Measurements from ENCODE around the gene ZNF813. TPM values are rescaled to one million over a fixed set of nuclear protein-coding genes. Genes with fewer than 3 reads are reported as not detected.
"Not testable (repeated sequence)": the region's sequence is repeated elsewhere in the genome, so short reads cannot be mapped to it uniquely, and the experiment has no call there.

The ZNF813 gene
- total RNA-seq, result 2.9 and 3.9 TPM in 2 replicates

DNA sequence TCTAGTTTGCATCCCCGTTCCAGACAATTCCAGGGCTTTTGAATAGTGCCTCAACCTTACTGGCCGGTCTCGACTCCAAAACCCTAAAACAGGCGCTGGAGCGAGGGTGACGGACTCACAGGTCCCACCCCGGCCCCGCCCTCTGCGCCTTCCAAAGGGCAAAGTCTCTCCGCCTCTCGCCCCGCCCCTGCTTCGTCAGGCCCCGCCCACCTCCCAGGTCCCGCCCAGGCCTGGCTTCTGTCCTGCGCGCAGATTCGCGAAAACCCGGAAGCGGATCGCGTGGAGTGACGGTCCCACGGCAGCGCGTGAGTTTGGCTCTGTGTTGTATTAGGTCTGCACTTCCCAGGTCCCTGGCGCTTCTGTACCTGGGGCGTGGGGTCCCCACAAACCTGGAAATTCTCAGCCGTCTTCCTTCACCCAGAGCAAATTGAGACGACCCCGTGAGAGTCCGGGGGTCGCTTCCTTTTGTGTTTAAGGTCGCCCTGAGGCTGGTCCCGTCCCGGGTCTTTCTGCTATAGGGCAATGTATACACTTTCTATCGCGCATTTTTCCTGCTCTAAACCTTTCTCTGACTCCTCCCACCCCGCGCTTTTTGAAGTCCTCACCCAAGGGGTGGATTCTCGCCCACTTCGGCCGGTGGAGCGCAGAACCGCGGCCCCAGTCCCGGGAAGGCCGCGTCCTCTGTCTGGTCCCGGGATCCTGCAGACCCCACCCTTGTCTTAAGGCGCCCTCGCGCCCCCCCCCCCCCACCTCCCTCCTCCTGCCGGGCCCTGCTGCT is at the start of gene ZNF813:
ZNF813 (plus strand) TSS at position 249 of the 778 bp plus-strand sequence. CDS start 16,090 bp downstream, outside the sequence.
- TF ChIP-seq, protein P1, sequence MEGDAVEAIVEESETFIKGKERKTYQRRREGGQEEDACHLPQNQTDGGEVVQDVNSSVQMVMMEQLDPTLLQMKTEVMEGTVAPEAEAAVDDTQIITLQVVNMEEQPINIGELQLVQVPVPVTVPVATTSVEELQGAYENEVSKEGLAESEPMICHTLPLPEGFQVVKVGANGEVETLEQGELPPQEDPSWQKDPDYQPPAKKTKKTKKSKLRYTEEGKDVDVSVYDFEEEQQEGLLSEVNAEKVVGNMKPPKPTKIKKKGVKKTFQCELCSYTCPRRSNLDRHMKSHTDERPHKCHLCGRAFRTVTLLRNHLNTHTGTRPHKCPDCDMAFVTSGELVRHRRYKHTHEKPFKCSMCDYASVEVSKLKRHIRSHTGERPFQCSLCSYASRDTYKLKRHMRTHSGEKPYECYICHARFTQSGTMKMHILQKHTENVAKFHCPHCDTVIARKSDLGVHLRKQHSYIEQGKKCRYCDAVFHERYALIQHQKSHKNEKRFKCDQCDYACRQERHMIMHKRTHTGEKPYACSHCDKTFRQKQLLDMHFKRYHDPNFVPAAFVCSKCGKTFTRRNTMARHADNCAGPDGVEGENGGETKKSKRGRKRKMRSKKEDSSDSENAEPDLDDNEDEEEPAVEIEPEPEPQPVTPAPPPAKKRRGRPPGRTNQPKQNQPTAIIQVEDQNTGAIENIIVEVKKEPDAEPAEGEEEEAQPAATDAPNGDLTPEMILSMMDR (IDR thresholded peaks at IDR 0.05; ENCODE audit: insufficient read depth, low read length, poor library complexity, severe bottlenecking), result no peak
- Histone ChIP-seq H3K36me3 (ENCODE audit: control insufficient read depth, insufficient read depth, low read length) (no peaks in the 10 kb centered on the region), H3K4me3 (ENCODE audit: low read depth, low read length) (peak within 1 kb of the TSS; percentile 90), H3K27me3 (ENCODE audit: control insufficient read depth, insufficient read depth, low read length) (no peaks in the 10 kb centered on the region)
- DNase-seq (ENCODE audit: low read depth), result peak; percentile 14

DNA sequence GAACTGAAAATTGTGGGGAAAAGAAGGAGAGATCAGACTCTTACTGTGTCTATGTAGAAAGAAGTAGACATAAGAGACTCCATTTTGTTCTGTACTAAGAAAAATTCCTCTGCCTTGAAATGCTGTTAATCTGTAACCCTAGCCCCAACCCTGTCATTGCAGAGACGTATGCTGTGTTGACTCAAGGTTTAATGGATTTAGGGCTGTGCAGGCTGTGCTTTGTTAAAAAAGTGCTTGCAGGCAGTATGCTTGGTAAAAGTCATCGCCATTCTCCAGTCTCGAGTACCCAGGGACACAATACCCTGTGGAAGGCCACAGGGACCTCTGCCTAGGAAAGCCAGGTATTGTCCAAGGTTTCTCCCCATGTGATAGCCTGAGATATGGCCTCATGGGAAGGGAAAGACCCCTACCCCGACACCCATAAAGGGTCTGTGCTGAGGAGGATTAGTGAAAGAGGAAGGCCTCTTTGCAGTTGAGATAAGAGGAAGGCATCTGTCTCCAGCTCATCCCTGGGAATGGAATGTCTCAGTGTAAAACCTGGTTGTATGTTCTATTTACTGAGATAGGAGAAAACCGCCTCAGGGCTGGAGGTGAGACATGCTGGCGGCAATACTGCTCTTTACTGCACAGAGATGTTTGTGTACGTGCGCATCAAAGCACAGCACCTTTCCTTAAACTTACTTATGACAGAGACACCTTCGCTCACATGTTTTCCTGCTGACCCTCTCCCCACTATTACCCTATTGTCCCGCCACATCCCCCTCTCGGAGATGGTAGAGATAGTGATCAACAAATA is 46.8 kb upstream of the ZNF813 start:
- H3K4me3 ChIP-seq (ENCODE audit: low read depth, low read length); H3K36me3 ChIP-seq (ENCODE audit: control insufficient read depth, insufficient read depth, low read length); H3K27me3 ChIP-seq (ENCODE audit: control insufficient read depth, insufficient read depth, low read length); DNase-seq (ENCODE audit: low read depth): not testable (repeated sequence)

DNA sequence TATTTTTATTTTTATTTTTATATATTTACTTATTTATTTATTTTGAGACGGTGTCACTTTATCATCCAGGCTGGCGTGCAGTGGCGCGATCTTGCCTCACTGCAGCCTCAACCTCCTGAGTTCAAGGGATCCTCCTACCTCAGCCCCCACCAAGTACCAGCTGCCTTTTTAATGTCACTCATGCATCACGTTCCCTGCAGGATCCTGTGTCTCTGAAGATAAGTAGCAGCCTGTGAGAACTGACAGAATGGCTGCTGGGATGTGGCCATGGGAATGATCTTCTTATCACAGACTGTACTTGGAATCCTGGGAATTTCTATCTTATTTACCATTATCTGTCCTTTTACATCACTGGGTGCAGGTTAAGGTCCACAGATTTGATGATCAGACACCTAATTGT is 45.0 kb upstream of the ZNF813 start:
- DNase-seq (ENCODE audit: low read depth), result no peak
- H3K36me3 ChIP-seq (ENCODE audit: control insufficient read depth, insufficient read depth, low read length), result no peaks in the 10 kb centered on the region
- TF ChIP-seq, protein P1 (IDR thresholded peaks at IDR 0.05; ENCODE audit: insufficient read depth, low read length, poor library complexity, severe bottlenecking), result no peak
- H3K4me3 ChIP-seq (ENCODE audit: low read depth, low read length), result no peak overlapping the region
- H3K27me3 ChIP-seq (ENCODE audit: control insufficient read depth, insufficient read depth, low read length), result no peaks in the 10 kb centered on the region

DNA sequence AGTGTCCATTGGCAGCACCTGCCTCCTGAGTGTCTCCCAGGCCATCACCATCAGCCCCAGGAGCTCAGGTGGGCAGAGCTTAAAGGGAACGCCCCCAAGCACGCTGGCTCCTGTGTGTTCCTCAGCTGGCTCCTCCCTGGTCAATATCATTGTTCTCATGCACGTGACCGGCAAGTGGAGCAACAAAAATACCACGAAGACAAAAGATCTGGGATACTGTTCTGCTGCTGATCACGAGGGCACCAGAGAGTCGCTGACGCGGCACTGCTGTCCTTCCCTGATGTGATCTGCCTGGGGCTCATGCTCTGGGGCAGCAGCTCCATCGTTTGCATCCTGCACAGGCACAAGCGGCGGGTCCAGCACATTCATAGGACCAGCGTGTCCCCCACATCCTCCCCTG is 44.5 kb upstream of the ZNF813 start:
- not testable (repeated sequence) for H3K36me3 ChIP-seq (ENCODE audit: control insufficient read depth, insufficient read depth, low read length)

DNA sequence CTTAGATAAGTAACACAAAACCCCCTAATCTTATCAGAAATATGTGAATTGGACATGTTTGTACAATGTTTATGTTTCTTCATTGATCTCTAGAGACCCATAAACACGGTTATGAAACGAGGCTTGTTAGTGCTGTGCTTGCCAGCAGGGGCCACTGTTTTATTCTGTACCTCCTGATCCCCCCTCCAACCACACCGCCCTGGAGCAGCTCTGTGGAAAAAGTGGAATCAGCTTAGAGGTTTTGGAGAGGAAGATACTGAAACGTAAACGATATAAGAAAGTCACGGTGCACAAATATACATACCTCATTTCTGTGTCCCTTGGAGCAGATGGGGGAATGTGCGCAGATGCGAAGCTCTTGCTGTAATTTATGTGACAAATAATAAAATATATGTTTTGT is 43.9 kb upstream of the ZNF813 start:
- not testable (repeated sequence) for H3K27me3 ChIP-seq (ENCODE audit: control insufficient read depth, insufficient read depth, low read length); H3K36me3 ChIP-seq (ENCODE audit: control insufficient read depth, insufficient read depth, low read length); H3K4me3 ChIP-seq (ENCODE audit: low read depth, low read length); DNase-seq (ENCODE audit: low read depth)

More for the DNA sequence above, 44.5 kb upstream of the ZNF813 start:
- not testable (repeated sequence) for DNase-seq (ENCODE audit: low read depth); H3K4me3 ChIP-seq (ENCODE audit: low read depth, low read length); H3K27me3 ChIP-seq (ENCODE audit: control insufficient read depth, insufficient read depth, low read length)

DNA sequence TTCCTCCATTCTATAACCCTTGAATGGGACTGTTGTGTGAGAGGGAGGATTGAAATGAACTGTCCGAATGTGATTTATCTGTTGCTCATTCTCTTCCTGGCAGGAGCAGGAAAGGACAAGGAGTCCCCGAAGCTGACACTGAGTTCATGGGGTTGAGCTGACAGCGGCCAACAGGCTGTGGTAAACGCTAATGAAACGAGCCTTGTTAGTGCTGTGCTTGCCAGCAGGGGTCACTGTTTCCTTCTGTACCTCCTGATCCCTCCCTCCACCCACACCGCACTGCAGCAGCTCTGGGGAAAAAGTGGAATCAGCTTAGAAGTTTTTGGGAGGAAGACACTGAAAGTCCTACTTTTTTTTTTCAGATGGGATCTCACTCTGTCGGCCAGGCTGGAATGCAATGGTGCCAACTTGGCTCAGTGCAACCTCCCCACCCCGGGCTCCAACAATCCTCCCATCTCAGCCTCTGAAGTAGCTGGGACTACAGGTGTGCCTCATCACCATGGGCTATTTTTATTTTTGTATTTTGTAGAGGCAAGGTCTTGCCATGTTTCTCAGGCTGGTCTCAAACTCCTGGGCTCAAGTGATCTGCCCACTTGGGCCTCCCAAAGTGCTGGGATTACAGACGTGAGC is 42.5 kb upstream of the ZNF813 start:
- no peaks in the 10 kb centered on the region for H3K27me3 ChIP-seq (ENCODE audit: control insufficient read depth, insufficient read depth, low read length)
- DNase-seq (ENCODE audit: low read depth), result no peak
- TF ChIP-seq, protein P1 (IDR thresholded peaks at IDR 0.05; ENCODE audit: insufficient read depth, low read length, poor library complexity, severe bottlenecking), result peak; percentile 49
- no peak overlapping the region for H3K4me3 ChIP-seq (ENCODE audit: low read depth, low read length)
- H3K36me3 ChIP-seq (ENCODE audit: control insufficient read depth, insufficient read depth, low read length), result no peaks in the 10 kb centered on the region

DNA sequence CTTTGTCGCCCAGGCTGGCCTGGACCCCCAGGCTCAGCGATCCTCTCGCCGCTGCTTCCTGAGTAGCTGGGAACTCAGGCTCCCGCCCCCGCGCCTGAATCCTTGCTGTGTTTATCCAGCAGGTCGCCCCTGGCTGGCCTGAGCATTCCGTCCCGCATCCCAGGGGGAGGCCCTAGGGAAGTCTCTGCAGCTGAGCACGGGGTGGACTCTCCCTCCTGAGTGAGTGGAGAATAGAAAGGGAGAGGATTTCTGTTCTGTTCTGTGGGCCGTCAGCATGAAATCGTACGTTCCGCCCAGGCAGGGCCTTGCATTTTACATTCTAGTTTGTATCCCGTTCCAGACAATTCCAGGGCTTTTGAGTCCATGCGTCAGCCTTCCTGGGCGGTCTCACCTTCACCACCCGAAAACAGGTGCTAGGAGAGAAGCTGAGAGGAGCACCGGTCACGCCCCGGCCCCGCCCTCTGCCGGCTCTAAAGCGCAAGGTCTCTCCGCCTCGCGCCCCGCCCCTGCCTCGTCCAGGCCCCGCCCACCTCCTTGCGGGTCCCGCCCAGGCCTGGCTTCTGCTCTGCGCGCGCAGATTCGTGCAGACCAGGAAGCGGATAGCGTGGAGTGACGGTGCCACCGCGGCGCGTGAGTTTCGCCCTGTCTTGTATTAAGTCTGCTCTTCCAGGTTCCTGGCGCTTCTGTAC is 36.0 kb upstream of the ZNF813 start, which contains the start of gene ZNF761:
ZNF761 (plus strand) TSS at position 586 of the 689 bp plus-strand sequence. CDS start 15,285 bp downstream, outside the sequence.
- Histone ChIP-seq H3K4me3 (ENCODE audit: low read depth, low read length) (peak within 1 kb of the TSS; percentile 88), H3K36me3 (ENCODE audit: control insufficient read depth, insufficient read depth, low read length) (no peaks in the 10 kb centered on the region), H3K27me3 (ENCODE audit: control insufficient read depth, insufficient read depth, low read length) (no peaks in the 10 kb centered on the region)
- DNase-seq (ENCODE audit: low read depth), result peak; percentile 82
- TF ChIP-seq, protein P1 (IDR thresholded peaks at IDR 0.05; ENCODE audit: insufficient read depth, low read length, poor library complexity, severe bottlenecking), result peak; percentile 25

Data from kidney epithelial cell (primary cell).